Peyer's patch (tissue), 4 donors: ENCODE results near the gene ELF4. TPM values are rescaled to one million over a fixed set of nuclear protein-coding genes. Genes with fewer than 3 reads are reported as not detected.
A peak's percentile ranks its signal among the peaks of the same experiment; 100 is the strongest.

Experiments used
- DNase-seq, 3 donors: peaks; one replicate each; pipeline ENCODE4 v3.0.0-alpha.2; 2017 to 2019
- H3K27ac ChIP-seq, 4 donors: fragments of 200-600 bp; sonication (generic); one replicate each; pipeline ENCODE4 v1.5.1; 2016 to 2019
- H3K27me3 ChIP-seq, 2 donors: fragments of 200-600 bp; sonication (generic); one replicate each; pipeline ENCODE4 v1.5.1; 2019
- H3K36me3 ChIP-seq, 3 donors: fragments of 200-600 bp; sonication (generic); one replicate each; pipeline ENCODE4 v1.5.1; 2016 to 2019
- H3K4me1 ChIP-seq, 4 donors: fragments of 200-600 bp; sonication (generic); one replicate each; pipeline ENCODE4 v1.5.1; 2016 to 2019
- H3K4me3 ChIP-seq, 4 donors: fragments of 200-600 bp; sonication (generic); 1 replicate in 3 of 4; 2 replicates in 1 of 4; pipeline ENCODE4 v1.5.1; 2016 to 2019; ENCODE audit warnings: mild to moderate bottlenecking in 1 of 4
- H3K9me3 ChIP-seq, 4 donors: fragments of 200-600 bp; sonication (generic); one replicate each; pipeline ENCODE4 v1.5.1; 2016 to 2019; ENCODE audit warnings: mild to moderate bottlenecking in 1 of 4
- CTCF ChIP-seq, 6 experiments: fragments of 450-650 bp in 4 of 6; fragments of 200-600 bp in 2 of 6; sonication (generic) in 1 of 6; IDR thresholded peaks; one replicate each; pipeline ENCODE4 v1.5.1; 2017 to 2019; ENCODE audit warnings: antibody characterized with exemption in 6 of 6, mild to moderate bottlenecking in 3 of 6, moderate library complexity in 1 of 6
- POLR2A ChIP-seq, 2 donors: fragments of 450-650 bp; IDR thresholded peaks; one replicate each; pipeline ENCODE4 v1.5.1; 2017; ENCODE audit warnings: antibody characterized with exemption in 2 of 2, mild to moderate bottlenecking in 2 of 2, moderate library complexity in 2 of 2
- total RNA-seq, 4 donors: library from RNA; depleted of rRNA; stranded (reverse); fragments of >200 nt; gene quantifications; one replicate each; pipeline ENCODE4 v1.1.0, GENCODE V29; 2016

The ELF4 gene
- total RNA-seq, 4 donors from 2014 or later: 17.3 to 47.3 (median 43.7) TPM

GRCh38 chrX:130105244-130105643, 5.1 kb downstream of the ELF4 start:
- TF ChIP-seq POLR2A (IDR thresholded peaks at IDR 0.05): no peak
- no peak for TF ChIP-seq CTCF (IDR thresholded peaks at IDR 0.05)
- no peak for DNase-seq

GRCh38 chrX:130103605-130104004, 6.7 kb downstream of the ELF4 start:
- Histone ChIP-seq H3K9me3 (no peaks in the 10 kb centered on the region), H3K4me3 (no peak overlapping the region), H3K4me1 (peaks cover 0 to 37% (median 2%) of the 10 kb centered on the region in 4 donors), H3K36me3 (no peaks in the 10 kb centered on the region), H3K27ac (no peak overlapping the region), H3K27me3 (no peaks in the 10 kb centered on the region)
- TF ChIP-seq POLR2A (IDR thresholded peaks at IDR 0.05) (no peak), CTCF (IDR thresholded peaks at IDR 0.05) (no peak)
- no peak for DNase-seq

More at GRCh38 chrX:130105244-130105643, 5.1 kb downstream of the ELF4 start:
- Histone ChIP-seq H3K4me1 (peaks cover 0 to 25% (median 0%) of the 10 kb centered on the region in 4 donors), H3K4me3 (no peak overlapping the region), H3K36me3 (no peaks in the 10 kb centered on the region), H3K27ac (peak overlapping the region in 1 of 4 donors; percentile 10), H3K27me3 (no peaks in the 10 kb centered on the region), H3K9me3 (no peaks in the 10 kb centered on the region)

DNA sequence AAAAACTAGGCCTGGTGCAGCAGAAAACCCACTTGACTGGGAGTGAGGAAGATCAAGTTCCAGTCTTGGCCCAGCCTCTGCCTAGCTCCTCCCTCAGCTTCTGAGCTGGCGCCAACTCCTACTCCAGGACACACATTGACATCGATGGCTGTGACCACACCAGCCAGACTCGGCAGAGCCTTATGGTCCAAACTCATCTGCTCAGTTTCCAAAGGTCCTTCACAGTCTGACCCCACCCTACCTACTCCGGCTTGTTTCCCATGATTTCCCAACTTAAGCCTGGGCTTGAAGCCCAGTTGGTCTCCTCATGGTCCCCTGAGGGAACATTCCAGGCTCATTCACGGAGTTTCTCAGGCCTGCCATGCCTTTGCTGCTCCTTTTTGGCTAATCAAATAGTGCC, 10.1 kb downstream of the ELF4 start:
- peak in 2 of 3 donors; percentile 69 to 74 for DNase-seq
- no peaks in the 10 kb centered on the region for H3K9me3 ChIP-seq
- H3K27ac ChIP-seq: peak overlapping the region in 2 of 4 donors; percentile 42 to 68
- H3K4me3 ChIP-seq: no peak overlapping the region
- H3K4me1 ChIP-seq: peaks cover 0 to 30% (median 4%) of the 10 kb centered on the region in 4 donors
- TF ChIP-seq CTCF (IDR thresholded peaks at IDR 0.05): no peak
- TF ChIP-seq POLR2A (IDR thresholded peaks at IDR 0.05): peak in 1 of 2 donors; percentile 18
- H3K27me3 ChIP-seq: no peaks in the 10 kb centered on the region
- no peaks in the 10 kb centered on the region for H3K36me3 ChIP-seq

- Histone ChIP-seq H3K27ac (peak overlapping the region; percentile 40 to 80 (median 59)), H3K36me3 (no peaks in the 10 kb centered on the region), H3K4me1 (peaks cover 0 to 30% (median 4%) of the 10 kb centered on the region in 4 donors), H3K4me3 (no peak overlapping the region), H3K9me3 (no peaks in the 10 kb centered on the region), H3K27me3 (no peaks in the 10 kb centered on the region)
- DNase-seq: no peak
- TF ChIP-seq CTCF (IDR thresholded peaks at IDR 0.05) (no peak), POLR2A (IDR thresholded peaks at IDR 0.05) (no peak)
These were observed 12.1 kb downstream of the ELF4 start for GRCh38 chrX:130098210-130098552.

GRCh38 chrX:130097507-130098209, 12.6 kb downstream of the ELF4 start:
- no peaks in the 10 kb centered on the region for H3K9me3 ChIP-seq
- H3K27me3 ChIP-seq: no peaks in the 10 kb centered on the region
- TF ChIP-seq CTCF (IDR thresholded peaks at IDR 0.05): no peak
- H3K36me3 ChIP-seq: no peaks in the 10 kb centered on the region
- H3K4me1 ChIP-seq: peaks cover 0 to 30% (median 6%) of the 10 kb centered on the region in 4 donors
- peak overlapping the region; percentile 40 to 80 (median 59) for H3K27ac ChIP-seq
- peak in 2 of 3 donors; percentile 71 to 82 for DNase-seq
- H3K4me3 ChIP-seq: no peak overlapping the region
